H9 (cell line): ENCODE results near the gene EXOSC10. TPM values are rescaled to one million over a fixed set of nuclear protein-coding genes. Genes with fewer than 3 reads are reported as not detected.

ENCODE experiments used
- DNase-seq: peaks from one replicate; pipeline ENCODE4 v3.0.0-alpha.2; 2017
- H2AFZ ChIP-seq: one replicate; pipeline ENCODE4 v1.6.1; 2013; ENCODE audit warnings: mild to moderate bottlenecking, low read length, control low read depth, moderate library complexity
- H2AK5ac ChIP-seq: 2 replicates; pipeline ENCODE4 v1.6.1; 2013; ENCODE audit warnings: low read length, control low read depth, mixed read lengths; ENCODE audit not compliant: insufficient read length
- H2BK120ac ChIP-seq: one replicate; pipeline ENCODE4 v1.6.1; 2013; ENCODE audit warnings: low read depth, mild to moderate bottlenecking, low read length, control low read depth, inconsistent platforms; ENCODE audit not compliant: poor library complexity, severe bottlenecking
- H2BK12ac ChIP-seq: 2 replicates; pipeline ENCODE4 v1.6.1; 2013; ENCODE audit warnings: low read length, control low read depth, mixed read lengths, low read depth; ENCODE audit not compliant: insufficient read length
- H2BK15ac ChIP-seq: 2 replicates; pipeline ENCODE4 v1.6.1; 2013; ENCODE audit warnings: low read depth, low read length, control low read depth
- H2BK20ac ChIP-seq: one replicate; pipeline ENCODE4 v1.6.1; 2013; ENCODE audit warnings: low read depth, mild to moderate bottlenecking, low read length, control low read depth, inconsistent platforms; ENCODE audit not compliant: poor library complexity, severe bottlenecking
- H2BK5ac ChIP-seq: 2 replicates; pipeline ENCODE4 v1.6.1; 2013; ENCODE audit warnings: low read length, control low read depth, mixed read lengths; ENCODE audit not compliant: insufficient read length
- H3K14ac ChIP-seq: 2 replicates; pipeline ENCODE4 v1.6.1; 2013; ENCODE audit warnings: low read length, control low read depth; ENCODE audit not compliant: insufficient read depth
- H3K18ac ChIP-seq: 2 replicates; pipeline ENCODE4 v1.6.1; 2013; ENCODE audit warnings: low read depth, mild to moderate bottlenecking, mixed read lengths, low read length, control low read depth; ENCODE audit not compliant: insufficient read length
- H3K23ac ChIP-seq: 2 replicates; pipeline ENCODE4 v1.6.1; 2013; ENCODE audit warnings: low read length, control low read depth, mixed read lengths, low read depth; ENCODE audit not compliant: insufficient read length
- H3K23me2 ChIP-seq: 2 replicates; pipeline ENCODE4 v1.6.1; 2013; ENCODE audit warnings: low read depth, mild to moderate bottlenecking, mixed read lengths, low read length, control low read depth; ENCODE audit not compliant: insufficient read length, poor library complexity, severe bottlenecking
- H3K27ac ChIP-seq: 2 replicates; pipeline ENCODE4 v1.5.1; 2013; ENCODE audit warnings: low read length, control low read depth, mixed read lengths, low read depth; ENCODE audit not compliant: insufficient read length
- H3K27me3 ChIP-seq: 2 replicates; pipeline ENCODE4 v1.6.1; 2013; ENCODE audit warnings: low read length, control low read depth, inconsistent platforms; ENCODE audit not compliant: insufficient read depth
- H3K4ac ChIP-seq: 2 replicates; pipeline ENCODE4 v1.6.1; 2013; ENCODE audit warnings: low read depth, mild to moderate bottlenecking, control low read depth, inconsistent platforms, low read length, moderate library complexity
- H3K4me1 ChIP-seq: 2 replicates; pipeline ENCODE4 v1.6.1; 2013; ENCODE audit warnings: low read length, control low read depth, inconsistent platforms; ENCODE audit not compliant: insufficient read depth
- H3K4me2 ChIP-seq: 2 replicates; pipeline ENCODE4 v1.6.1; 2013; ENCODE audit warnings: low read length, control low read depth, mixed read lengths; ENCODE audit not compliant: insufficient read length, insufficient read depth
- H3K56ac ChIP-seq: 2 replicates; pipeline ENCODE4 v1.6.1; 2013; ENCODE audit warnings: low read depth, mild to moderate bottlenecking, mixed read lengths, low read length, control low read depth; ENCODE audit not compliant: insufficient read length
- H3K79me1 ChIP-seq: 2 replicates; pipeline ENCODE4 v1.6.1; 2013; ENCODE audit warnings: low read depth, mild to moderate bottlenecking, moderate library complexity, low read length, control low read depth, inconsistent platforms; ENCODE audit not compliant: insufficient read depth, poor library complexity, severe bottlenecking
- H3K79me2 ChIP-seq: 2 replicates; pipeline ENCODE4 v1.6.1; 2013; ENCODE audit warnings: low read length, control low read depth, inconsistent platforms; ENCODE audit not compliant: insufficient read depth
- H3K9ac ChIP-seq: 2 replicates; pipeline ENCODE4 v1.6.1; 2013; ENCODE audit warnings: low read length, control low read depth, mixed read lengths; ENCODE audit not compliant: insufficient read length; ENCODE audit errors: extremely low read depth
- H3K9me3 ChIP-seq: one replicate; pipeline ENCODE4 v1.6.1; 2013; ENCODE audit warnings: low read depth, low read length, inconsistent platforms; ENCODE audit not compliant: control insufficient read depth
- H3T11ph ChIP-seq: one replicate; pipeline ENCODE4 v1.6.1; 2013; ENCODE audit warnings: mild to moderate bottlenecking, low read length, control low read depth, inconsistent platforms
- H4K20me1 ChIP-seq: one replicate; pipeline ENCODE4 v1.6.1; 2013; ENCODE audit not compliant: control insufficient read depth, insufficient read length, insufficient read depth
- H4K5ac ChIP-seq: 2 replicates; pipeline ENCODE4 v1.6.1; 2013; ENCODE audit warnings: low read depth, mild to moderate bottlenecking, mixed read lengths, low read length, control low read depth; ENCODE audit not compliant: insufficient read length
- H4K8ac ChIP-seq: replicated peaks from 2 replicates; pipeline ENCODE4 v1.6.1; 2013; ENCODE audit warnings: low read length, control low read depth, mixed read lengths, low read depth; ENCODE audit not compliant: insufficient read length
- H4K91ac ChIP-seq: 2 replicates; pipeline ENCODE4 v1.6.1; 2013; ENCODE audit warnings: low read depth, mild to moderate bottlenecking, moderate library complexity, mixed read lengths, low read length, control low read depth; ENCODE audit not compliant: insufficient read length
- H3K27ac Mint-ChIP-seq, 3 experiments: 2 replicates in 2 of 3; 3 replicates in 1 of 3; pipeline ENCODE4 v1.8.0; 2020 to 2021; ENCODE audit warnings: mixed read lengths in 3 of 3, mild to moderate bottlenecking in 1 of 3, moderate library complexity in 1 of 3
- H3K27me3 Mint-ChIP-seq: 2 replicates; pipeline ENCODE4 v1.8.0; 2021; ENCODE audit warnings: low read depth, mild to moderate bottlenecking, moderate library complexity, mixed read lengths
- H3K36me3 Mint-ChIP-seq, 3 experiments: 2 replicates in 2 of 3; 3 replicates in 1 of 3; pipeline ENCODE4 v1.8.0; 2020 to 2021; ENCODE audit warnings: low read depth in 3 of 3, mixed read lengths in 3 of 3; ENCODE audit not compliant: insufficient read depth in 1 of 3
- H3K4me1 Mint-ChIP-seq, 2 experiments: 2 replicates each; pipeline ENCODE4 v1.8.0; 2020; ENCODE audit warnings: mixed read lengths in 2 of 2
- H3K4me3 Mint-ChIP-seq, 2 experiments: 2 replicates in 1 of 2; 3 replicates in 1 of 2; pipeline ENCODE4 v1.8.0; 2020 to 2021; ENCODE audit warnings: mild to moderate bottlenecking in 2 of 2, mixed read lengths in 2 of 2, moderate library complexity in 1 of 2
- H3K9me3 Mint-ChIP-seq, 2 experiments: 2 replicates in 1 of 2; 3 replicates in 1 of 2; pipeline ENCODE4 v1.8.0; 2020; ENCODE audit warnings: mild to moderate bottlenecking in 2 of 2, mixed read lengths in 2 of 2, moderate library complexity in 1 of 2
- WGBS: extraction: QIAGEN DNeasy Blood & Tissue Kit; methylation state at CpG from one replicate; pipeline ENCODE4 v1.1.7; 2013; ENCODE audit warnings: missing lambda C conversion rate, low lambda C conversion rate, mixed read lengths; ENCODE audit not compliant: insufficient read length; ENCODE audit errors: extremely low coverage; 5-methylcytosine and 5-hydroxymethylcytosine counted together
- total RNA-seq: library from RNA; stranded (reverse); gene quantifications from 2 replicates; pipeline ENCODE4 v1.2.1, GENCODE V29; 2021
- TF ChIP-seq, protein P1 (sequence below): fragments of 200-600 bp; sonication (generic); conservative IDR thresholded peaks from 3 replicates; pipeline ENCODE4 v1.8.0; 2021; ENCODE audit warnings: antibody characterized with exemption, mild to moderate bottlenecking

The EXOSC10 gene
- total RNA-seq, 1 experiment from 2014 or later = 83.4 TPM

DNA sequence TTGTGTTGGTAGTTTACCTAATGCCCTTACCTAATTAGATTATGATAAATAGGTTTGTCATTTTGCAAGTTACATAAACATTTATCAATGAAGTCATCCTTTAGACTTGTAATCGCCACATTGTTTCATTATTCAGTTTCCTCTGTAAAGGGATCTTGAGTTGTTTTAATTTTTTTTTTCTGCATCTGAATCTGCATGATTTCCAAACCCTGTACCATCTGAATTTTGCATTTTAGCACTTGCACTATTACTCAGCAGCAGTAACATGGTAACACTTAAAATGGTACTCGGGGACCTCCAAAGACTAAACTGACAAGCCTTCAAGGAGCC is 74.8 kb downstream of the EXOSC10 start:
- Histone ChIP-seq H4K91ac (no peak overlapping the region), H4K8ac (no peak overlapping the region), H3K27me3 (no peaks in the 10 kb centered on the region), H2BK5ac (no peak overlapping the region), H3K9ac (no peak overlapping the region), H3K79me2 (no peaks in the 10 kb centered on the region), H2AFZ (no peak overlapping the region), H4K5ac (no peak overlapping the region), H3K79me1 (peaks cover 2% of the 10 kb centered on the region), H3T11ph (no peak overlapping the region), H3K4ac (no peak overlapping the region), H2BK120ac (no peak overlapping the region), H3K23me2 (no peaks in the 10 kb centered on the region), H2AK5ac (no peak overlapping the region), H3K56ac (no peak overlapping the region), H3K4me1 (no peaks in the 10 kb centered on the region), H3K18ac (no peak overlapping the region), H3K27ac (no peak overlapping the region), H3K14ac (no peak overlapping the region), H2BK20ac (no peak overlapping the region), H2BK12ac (no peak overlapping the region), H3K4me2 (no peak overlapping the region), H2BK15ac (no peak overlapping the region), H3K9me3 (no peaks in the 10 kb centered on the region), H4K20me1 (no peaks in the 10 kb centered on the region), H3K23ac (no peak overlapping the region)
- Mint-ChIP-seq H3K36me3 (peaks cover 39 to 89% (median 74%) of the 10 kb centered on the region in 3 experiments; a peak in 6 of 7 replicates), H3K4me3 (no peak overlapping the region), H3K9me3 (no peaks in the 10 kb centered on the region), H3K4me1 (peaks cover 0 to 19% of the 10 kb centered on the region in 2 experiments; a peak in 2 of 4 replicates), H3K27me3 (no peaks in the 10 kb centered on the region), H3K27ac (no peak overlapping the region)
- no peak for DNase-seq
- TF ChIP-seq, protein P1, sequence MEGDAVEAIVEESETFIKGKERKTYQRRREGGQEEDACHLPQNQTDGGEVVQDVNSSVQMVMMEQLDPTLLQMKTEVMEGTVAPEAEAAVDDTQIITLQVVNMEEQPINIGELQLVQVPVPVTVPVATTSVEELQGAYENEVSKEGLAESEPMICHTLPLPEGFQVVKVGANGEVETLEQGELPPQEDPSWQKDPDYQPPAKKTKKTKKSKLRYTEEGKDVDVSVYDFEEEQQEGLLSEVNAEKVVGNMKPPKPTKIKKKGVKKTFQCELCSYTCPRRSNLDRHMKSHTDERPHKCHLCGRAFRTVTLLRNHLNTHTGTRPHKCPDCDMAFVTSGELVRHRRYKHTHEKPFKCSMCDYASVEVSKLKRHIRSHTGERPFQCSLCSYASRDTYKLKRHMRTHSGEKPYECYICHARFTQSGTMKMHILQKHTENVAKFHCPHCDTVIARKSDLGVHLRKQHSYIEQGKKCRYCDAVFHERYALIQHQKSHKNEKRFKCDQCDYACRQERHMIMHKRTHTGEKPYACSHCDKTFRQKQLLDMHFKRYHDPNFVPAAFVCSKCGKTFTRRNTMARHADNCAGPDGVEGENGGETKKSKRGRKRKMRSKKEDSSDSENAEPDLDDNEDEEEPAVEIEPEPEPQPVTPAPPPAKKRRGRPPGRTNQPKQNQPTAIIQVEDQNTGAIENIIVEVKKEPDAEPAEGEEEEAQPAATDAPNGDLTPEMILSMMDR = no peak
- WGBS = no CpG with 5 or more reads among the region's 2 CpGs
